Glomerular endothelial cell (primary cell): ENCODE data around the gene SLC5A11. TPM values are rescaled to one million over a fixed set of nuclear protein-coding genes. Genes with fewer than 3 reads are reported as not detected.

Experiments
- total RNA-seq: library from RNA; depleted of rRNA; stranded (reverse); fragments of >200 nt; gene quantifications from 2 replicates; pipeline ENCODE4 v1.2.3, GENCODE V29; 2015

SLC5A11 gene
- total RNA-seq, 1 donor from 2014 or later, result 0.29 TPM

Other genes with a start within 250 kb of the SLC5A11 start
- gene TNRC6A, start 116.3 kb upstream of the SLC5A11 start, total RNA-seq, result 32.3 and 39.7 TPM in 2 replicates
- gene ARHGAP17, start 169.4 kb downstream of the SLC5A11 start, total RNA-seq, result 49.2 and 75.9 TPM in 2 replicates